ENCODE measurements around the gene FLT1.

FLT1 gene

GRCh38 chr13:28320209-28320608 lies 174.7 kb downstream of the FLT1 start:
- DNase-seq (ENCODE audit: low read depth) = no peak
- no peak overlapping the region for H3K4me3 ChIP-seq (ENCODE audit: low read depth, low read length)
- TF ChIP-seq CTCF (IDR thresholded peaks at IDR 0.05; ENCODE audit: control insufficient read depth, extremely low read depth, insufficient read depth) = no peak

GRCh38 chr13:28319528-28319927 lies 175.4 kb downstream of the FLT1 start:
- DNase-seq (ENCODE audit: low read depth) = no peak
- H3K4me3 ChIP-seq (ENCODE audit: low read depth, low read length) = no peak overlapping the region
- no peak for TF ChIP-seq CTCF (IDR thresholded peaks at IDR 0.05; ENCODE audit: control insufficient read depth, extremely low read depth, insufficient read depth)

GRCh38 chr13:28318496-28318895 lies 176.4 kb downstream of the FLT1 start:
- TF ChIP-seq CTCF (IDR thresholded peaks at IDR 0.05; ENCODE audit: control insufficient read depth, extremely low read depth, insufficient read depth) = no peak
- DNase-seq (ENCODE audit: low read depth) = no peak
- H3K4me3 ChIP-seq (ENCODE audit: low read depth, low read length) = no peak overlapping the region

- H3K4me3 ChIP-seq (ENCODE audit: low read depth, low read length) = no peak overlapping the region
- no peak for TF ChIP-seq CTCF (IDR thresholded peaks at IDR 0.05; ENCODE audit: control insufficient read depth, extremely low read depth, insufficient read depth)
- no peak for DNase-seq (ENCODE audit: low read depth)
Measured at GRCh38 chr13:28316836-28317235, 178.1 kb downstream of the FLT1 start.

GRCh38 chr13:28316129-28316528 lies 178.8 kb downstream of the FLT1 start:
- no peak for TF ChIP-seq CTCF (IDR thresholded peaks at IDR 0.05; ENCODE audit: control insufficient read depth, extremely low read depth, insufficient read depth)
- no peak overlapping the region for H3K4me3 ChIP-seq (ENCODE audit: low read depth, low read length)
- no peak for DNase-seq (ENCODE audit: low read depth)

- DNase-seq (ENCODE audit: low read depth) = no peak
- H3K4me3 ChIP-seq (ENCODE audit: low read depth, low read length) = no peak overlapping the region
- TF ChIP-seq CTCF (IDR thresholded peaks at IDR 0.05; ENCODE audit: control insufficient read depth, extremely low read depth, insufficient read depth) = no peak
Measured at GRCh38 chr13:28314879-28315278, 180.0 kb downstream of the FLT1 start.

GRCh38 chr13:28313579-28313978 lies 181.3 kb downstream of the FLT1 start:
- no peak for TF ChIP-seq CTCF (IDR thresholded peaks at IDR 0.05; ENCODE audit: control insufficient read depth, extremely low read depth, insufficient read depth)
- DNase-seq (ENCODE audit: low read depth) = no peak
- H3K4me3 ChIP-seq (ENCODE audit: low read depth, low read length) = no peak overlapping the region
